Activated gamma-delta T cell treated with Interleukin-2 at 50 U/mL for 16 hours (primary cell): ENCODE measurements around the gene TMEM170A.
"Not testable (repeated sequence)": the region's sequence is repeated elsewhere in the genome, so short reads cannot be mapped to it uniquely, and the experiment has no call there.

Source experiments
- DNase-seq: peaks from one replicate; pipeline ENCODE4 v3.0.0-alpha.2; 2020

The TMEM170A gene

DNA sequence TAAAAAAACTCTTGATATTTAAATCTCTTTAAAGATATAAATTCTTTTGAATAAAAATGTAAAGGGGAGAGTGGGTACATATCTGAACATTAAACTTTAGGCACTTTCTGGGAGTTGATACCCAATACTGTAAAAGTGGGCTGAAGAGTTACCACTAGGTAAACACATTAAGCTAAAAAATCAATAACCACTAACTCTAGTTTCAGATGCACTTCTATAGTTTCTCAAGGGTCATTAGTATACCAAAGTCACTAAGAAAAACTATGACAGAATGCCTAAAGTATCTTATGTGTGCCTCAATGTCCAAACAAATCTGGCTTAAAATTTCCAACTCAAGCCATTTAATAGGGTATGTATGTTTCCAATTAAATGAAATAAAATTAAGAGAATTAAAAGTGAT, 18.1 kb downstream of the TMEM170A start:
- DNase-seq, result no peak

DNA sequence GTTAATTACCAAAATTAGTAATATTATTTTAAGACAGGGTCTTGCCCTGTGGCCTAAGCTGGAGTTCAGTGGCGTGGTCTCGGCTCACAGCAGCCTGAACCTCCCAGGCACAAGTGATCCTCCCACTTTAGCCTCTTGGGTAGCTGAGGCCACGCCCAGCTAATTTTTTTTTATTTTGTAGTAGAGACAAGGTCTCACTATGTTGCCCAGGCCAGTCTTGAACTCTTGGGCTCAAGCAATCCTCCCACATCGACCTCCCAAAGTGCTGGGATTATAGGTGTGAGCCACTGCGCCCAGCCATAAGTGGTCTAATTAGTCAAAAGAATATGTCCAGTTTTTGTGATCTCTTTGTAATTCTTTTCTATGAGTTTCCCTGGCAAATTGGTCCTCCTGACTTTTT, 19.2 kb downstream of the TMEM170A start:
- DNase-seq, result no peak

- DNase-seq, result no peak
Observed at GRCh38 chr16:75443298-75443697, 21.2 kb downstream of the TMEM170A start.

DNA sequence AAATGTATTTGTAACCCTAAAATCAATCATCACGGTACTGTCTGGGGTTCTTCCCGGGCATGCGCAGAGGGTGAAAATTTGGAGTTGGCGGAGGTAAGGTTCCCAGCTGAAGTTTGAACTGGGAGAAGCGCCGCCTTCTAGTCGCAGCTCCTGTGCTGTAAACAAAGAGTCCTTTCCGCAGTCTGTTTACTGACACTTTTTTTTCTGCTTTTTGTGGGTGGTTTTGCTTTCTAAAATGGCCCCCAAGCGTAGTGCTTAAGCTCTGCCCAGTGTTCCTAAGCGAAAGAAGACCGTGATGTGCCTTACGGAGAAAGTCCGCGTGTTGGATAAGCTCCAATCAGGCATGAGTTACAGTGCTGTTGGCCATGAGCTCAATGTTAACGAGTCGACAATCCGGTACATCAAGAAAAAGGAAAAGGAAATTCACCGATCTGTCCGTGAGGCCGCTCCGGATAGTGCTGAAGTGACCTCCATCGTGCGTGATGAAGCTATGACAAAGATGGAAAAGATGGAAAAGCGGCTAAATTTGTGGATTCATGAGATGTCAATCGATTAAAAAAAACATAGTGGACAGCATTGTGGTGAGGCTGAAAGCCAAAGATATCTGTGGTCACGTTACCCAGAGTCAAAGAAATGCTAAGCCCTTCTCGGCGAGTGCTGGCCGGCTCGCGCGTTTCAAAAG, 30.6 kb downstream of the TMEM170A start:
- DNase-seq, result no peak

DNA sequence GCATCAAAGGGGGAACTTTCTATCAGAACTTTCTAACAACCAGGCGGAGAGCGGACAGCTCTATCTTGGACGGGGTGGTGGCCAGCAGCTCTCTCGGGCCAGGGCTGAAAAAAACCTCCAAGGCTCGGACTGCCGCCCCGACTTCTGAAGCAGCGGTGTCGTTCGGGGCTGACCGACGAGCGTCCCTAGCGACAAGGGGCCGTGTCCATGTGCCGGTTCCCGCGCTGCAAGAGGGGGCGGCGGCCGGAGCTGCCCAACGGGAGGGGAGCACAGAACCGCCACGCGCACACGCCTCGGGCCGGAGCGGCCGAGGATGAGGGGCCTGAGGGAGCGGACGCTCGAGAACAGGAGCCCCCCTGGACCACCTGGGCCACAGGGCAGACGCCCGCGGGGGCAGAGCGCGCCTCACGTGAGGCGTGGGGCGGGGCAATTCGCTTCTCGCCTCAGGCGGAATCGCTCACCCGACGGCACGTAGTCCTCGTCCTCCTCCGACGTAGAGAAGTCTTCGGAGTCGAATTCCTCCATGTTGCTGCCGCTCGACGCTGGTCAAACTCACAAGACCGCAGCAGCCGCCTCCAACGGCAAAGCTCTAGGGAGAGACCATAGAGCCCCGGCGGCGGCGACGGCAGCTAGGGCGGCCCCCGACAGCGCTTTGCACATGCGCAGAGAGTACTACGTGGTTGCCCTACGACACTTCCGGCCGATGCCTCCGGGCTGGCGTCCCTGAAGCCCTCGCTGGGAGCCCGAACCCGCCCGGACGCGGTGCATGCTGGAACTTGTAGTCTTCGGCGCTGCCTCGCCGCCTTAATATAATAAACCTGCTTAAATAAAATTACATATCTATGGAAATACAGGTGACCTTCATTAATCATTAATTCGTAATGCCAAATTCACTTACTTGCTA, 31.4 kb downstream of the TMEM170A start, which contains the start of gene CFDP1:
Gene CFDP1, minus strand, starts transcription at position 676 of the 904 bp plus-strand sequence. Its CDS starts 151 bp downstream, at position 525.
- peak; percentile 95 for DNase-seq

- DNase-seq, result no peak
Observed at GRCh38 chr16:75429621-75430403, 34.7 kb downstream of the TMEM170A start.

GRCh38 chr16:75426524-75426923, 38.0 kb downstream of the TMEM170A start:
- not testable (repeated sequence) for DNase-seq

GRCh38 chr16:75424105-75424762, 40.3 kb downstream of the TMEM170A start:
- DNase-seq, result not testable (repeated sequence)

DNA sequence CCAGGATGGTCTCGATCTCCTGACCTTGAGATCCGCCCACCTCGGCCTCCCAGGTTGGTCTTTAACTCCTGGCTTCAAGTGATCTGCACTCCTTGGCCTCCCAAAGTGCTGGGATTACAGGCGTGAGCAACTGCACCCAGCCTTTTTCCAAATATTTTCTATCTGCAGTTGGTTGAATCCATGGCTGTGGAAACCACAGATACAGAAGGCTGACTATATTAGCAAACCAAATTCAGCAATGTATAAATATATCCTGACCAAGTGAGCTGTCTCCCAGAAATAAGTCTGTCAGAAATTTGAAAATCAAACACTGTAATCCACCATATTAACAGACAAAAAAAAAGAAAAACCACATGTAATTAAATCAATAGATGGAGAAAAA, 40.8 kb downstream of the TMEM170A start:
- no peak for DNase-seq

DNA sequence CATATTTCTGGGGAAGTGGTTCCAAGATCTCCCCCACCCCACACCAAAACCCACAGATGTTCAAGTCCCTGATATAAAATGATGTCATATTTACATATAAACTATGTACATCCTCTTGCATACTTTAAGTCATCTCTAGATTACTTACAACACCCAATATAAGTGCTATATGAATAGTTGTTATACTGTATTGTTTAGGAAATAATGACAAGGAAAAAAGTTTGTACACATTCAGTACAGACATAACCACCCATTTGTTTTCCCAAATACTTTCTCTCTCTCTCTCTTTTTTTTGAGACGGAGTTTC, 42.7 kb downstream of the TMEM170A start:
- DNase-seq, result no peak

GRCh38 chr16:75420987-75421819, 43.3 kb downstream of the TMEM170A start:
- peak; percentile 6 for DNase-seq

- no peak for DNase-seq
Observed at GRCh38 chr16:75416904-75417565, 47.5 kb downstream of the TMEM170A start.

DNA sequence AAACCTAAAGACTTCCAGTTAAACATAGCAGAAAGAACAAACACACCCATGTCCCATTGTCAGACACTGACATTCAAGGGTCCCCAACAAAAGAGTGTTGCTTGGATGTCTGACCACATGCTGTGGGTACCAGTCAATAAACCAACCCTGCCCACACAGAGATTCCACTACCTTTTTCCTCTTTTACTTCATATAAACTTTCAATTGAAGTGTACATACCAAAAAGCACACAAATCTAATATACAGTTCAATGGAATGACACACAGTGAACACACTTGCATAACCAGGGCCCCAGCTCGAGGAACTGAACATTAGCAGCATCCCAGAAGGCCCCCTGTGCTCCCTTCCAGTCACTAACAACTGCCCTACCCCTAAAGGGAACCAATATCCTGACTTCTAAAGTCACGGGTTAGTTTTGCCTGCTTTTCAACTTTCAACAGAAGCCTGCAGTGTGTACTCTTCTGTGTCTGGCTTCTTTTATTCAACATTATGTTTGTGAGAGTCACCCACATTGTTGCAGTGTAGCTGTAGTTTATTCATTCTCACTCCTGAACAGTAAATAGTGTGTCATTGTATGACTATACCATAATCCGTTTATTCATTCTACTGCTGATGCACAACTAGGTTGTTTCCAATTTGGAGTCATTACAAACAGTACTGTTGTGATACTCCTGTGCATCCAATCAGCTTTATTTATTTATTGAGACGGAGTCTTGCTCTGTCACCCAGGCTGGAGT, 49.2 kb downstream of the TMEM170A start:
- DNase-seq, result no peak

DNA sequence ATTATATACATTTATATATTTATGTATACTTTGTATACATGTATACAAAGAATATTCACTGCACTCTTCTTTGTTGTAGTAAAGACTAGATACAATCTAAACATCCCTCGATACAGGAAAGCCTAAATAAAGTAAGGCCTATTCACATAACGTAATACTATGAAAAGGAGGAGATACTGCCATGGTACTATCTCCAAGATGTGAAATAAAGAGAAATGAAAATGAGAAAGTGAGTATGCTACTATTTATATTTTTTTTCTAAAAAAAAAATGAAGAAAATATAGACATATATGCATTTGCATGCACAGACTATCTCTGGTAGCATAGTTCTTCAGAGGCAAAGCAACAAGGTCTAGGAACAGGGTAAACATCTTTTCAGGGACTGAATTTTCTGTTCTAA, 50.5 kb downstream of the TMEM170A start:
- no peak for DNase-seq

DNA sequence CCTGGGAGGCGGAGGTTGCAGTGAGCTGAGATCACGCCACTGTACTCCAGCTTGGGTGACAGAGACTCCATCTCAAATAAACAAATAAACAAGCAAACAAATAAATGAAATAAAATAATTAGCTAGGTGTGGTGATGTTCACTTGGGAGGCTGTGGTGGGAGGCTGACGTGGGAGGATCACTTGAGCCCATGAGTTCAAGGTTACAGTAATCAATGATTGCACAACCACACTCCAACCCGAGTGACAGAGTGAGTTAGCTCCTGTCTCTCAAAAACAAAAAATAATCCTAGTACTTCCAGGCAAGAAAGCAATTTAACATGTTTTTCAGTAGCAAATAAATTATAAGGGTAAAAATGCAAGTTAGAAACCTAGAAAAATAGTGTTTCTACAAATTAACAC, 57.5 kb downstream of the TMEM170A start:
- DNase-seq, result no peak

DNA sequence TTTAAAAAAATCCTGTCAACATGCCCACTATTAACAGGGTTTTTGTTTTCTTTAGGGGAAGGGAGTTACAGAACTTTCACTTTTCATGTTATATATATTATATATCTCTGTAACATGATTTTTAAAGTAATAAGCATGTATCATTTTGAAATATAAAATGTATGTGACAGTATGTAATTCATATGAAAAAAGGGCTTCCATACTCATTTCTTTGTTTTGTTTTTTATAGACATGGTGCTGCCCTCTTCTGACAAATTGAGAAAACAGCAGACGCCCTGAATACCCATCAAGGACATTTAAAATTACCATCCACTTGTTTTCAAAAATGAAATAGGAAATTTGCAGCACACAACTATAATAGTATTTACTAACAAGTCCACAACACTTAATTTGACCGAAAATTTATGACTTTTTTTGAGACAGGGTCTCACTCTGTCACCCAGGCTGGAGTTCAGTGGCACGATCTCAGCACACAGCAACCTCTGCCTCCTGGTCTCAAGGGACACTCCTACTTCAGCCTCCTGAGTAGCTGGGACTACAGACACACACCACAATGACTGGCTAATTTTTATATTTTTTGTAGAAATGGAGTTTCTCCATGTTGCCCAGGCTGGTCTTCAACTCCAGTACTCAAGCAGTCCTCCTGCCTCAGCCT, 61.5 kb downstream of the TMEM170A start:
- no peak for DNase-seq

DNA sequence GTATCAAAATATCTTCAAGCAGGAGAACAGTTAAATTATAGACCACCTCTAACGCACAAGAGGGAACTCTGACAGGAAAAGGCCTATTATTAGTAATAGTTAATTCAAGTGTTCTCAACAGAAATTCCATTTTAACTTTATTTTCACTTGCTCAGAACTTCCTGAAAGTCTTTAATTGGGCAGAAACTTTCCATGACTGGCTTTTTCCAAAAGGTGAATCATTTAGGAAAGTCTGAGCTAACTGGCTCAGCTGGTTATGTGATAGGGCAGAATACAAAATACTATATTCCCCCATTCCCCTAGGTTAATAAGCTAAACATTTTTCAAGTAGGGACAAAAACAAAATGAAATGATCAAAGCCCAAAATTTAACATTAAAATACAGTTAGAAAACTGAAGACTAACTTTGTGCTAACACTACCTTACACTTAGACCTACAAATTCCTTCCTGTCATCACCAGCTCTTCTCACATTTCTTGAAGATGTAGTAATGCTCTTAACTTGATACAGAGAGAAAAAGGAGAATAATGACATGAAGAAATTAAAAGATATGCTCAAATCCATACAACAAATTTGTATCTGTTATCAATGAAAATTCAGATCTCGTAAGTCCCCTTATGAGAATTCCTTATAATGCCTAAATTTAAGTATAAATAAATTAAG, 62.2 kb downstream of the TMEM170A start:
- no peak for DNase-seq

DNA sequence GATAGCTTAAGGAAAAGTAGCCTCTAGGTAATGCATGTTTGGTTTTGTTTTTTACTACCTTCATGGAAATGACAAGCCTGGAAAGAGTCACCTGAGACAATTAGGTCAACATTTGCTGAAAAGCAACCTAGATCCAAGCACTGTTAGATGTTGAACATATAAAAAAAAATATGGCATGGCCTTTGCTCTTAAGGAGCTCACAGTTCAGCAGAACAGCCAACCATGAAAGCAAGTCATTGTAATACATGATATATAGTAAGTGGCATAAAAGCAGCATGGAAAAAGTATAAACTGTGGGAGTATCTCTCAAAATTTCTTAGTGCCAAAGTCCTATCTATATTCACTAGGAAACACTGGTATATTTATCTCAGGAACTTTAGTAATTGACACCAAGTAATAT, 62.8 kb downstream of the TMEM170A start:
- no peak for DNase-seq

GRCh38 chr16:75398333-75398732, 66.2 kb downstream of the TMEM170A start:
- DNase-seq, result no peak

GRCh38 chr16:75394941-75395340, 69.5 kb downstream of the TMEM170A start:
- no peak for DNase-seq
